DLD1 (cell line): ENCODE data around the gene ERVW-1.

Source experiments
- in situ Hi-C: cut with HindIII; loops from 2 replicates; pipeline ENCODE4 v1.10.0; 2017; ENCODE audit warnings: low sequenced_read_pairs

Gene ERVW-1

GRCh38 chr7:92432299-92432946, 45.3 kb downstream of the ERVW-1 start:
- in situ Hi-C loops: no loop called here

- in situ Hi-C loops: no loop called here
Observed at GRCh38 chr7:92427193-92427592, 50.6 kb downstream of the ERVW-1 start.

DNA sequence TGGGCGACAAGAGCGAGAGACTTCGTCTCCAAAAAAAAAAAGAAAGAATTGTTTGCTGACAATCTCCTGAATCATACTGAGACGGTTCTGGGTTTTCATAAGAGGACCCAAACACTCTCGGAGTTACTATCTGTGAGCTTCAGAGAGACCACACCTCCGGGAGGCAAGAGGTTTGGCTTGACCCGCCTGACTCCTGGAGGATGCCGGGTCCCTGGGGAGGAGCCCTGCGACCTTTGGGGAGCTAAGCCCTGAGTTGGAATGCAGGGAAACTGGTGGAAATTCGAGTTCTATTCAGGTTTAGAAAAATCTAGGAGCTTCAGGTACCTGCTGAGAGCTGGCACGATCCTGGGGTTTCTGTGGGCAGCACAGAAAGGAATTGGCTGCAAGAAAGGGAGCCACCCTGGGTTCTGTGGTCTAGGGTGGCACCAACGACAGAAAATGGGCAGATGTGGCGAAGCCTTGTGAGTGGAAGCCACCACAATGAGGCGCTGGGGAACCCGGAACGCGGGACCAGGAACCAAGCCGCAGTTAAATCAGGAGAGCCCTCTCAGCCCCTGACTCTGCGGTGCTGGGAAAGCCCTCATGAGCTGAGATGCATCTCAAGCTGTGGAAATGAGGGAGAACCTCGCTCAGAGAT, 52.3 kb downstream of the ERVW-1 start:
- in situ Hi-C loops: no loop called here

DNA sequence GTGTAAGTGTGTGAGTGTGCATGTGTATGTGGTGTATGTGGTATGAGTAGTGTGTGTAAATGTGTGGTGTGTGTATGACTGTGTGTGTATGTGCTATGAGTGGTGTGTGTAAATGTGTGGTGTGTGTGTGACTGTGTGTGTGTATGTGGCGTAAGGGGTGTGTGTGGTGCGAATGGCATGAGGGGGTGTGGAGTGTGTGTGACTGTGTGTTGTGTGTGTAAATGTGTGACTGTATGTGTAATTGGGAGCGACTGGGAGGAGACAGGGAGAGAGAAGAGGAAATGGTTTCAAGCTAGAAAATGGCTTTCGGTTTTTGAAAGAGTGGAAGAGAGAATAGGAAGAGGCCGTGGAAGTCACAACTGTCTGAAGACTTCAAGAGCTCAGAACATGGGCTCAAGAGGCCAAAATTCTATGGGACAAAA, 54.0 kb downstream of the ERVW-1 start:
- in situ Hi-C loops: no loop called here

GRCh38 chr7:92422926-92423325, 54.8 kb downstream of the ERVW-1 start:
- in situ Hi-C loops: no loop called here

DNA sequence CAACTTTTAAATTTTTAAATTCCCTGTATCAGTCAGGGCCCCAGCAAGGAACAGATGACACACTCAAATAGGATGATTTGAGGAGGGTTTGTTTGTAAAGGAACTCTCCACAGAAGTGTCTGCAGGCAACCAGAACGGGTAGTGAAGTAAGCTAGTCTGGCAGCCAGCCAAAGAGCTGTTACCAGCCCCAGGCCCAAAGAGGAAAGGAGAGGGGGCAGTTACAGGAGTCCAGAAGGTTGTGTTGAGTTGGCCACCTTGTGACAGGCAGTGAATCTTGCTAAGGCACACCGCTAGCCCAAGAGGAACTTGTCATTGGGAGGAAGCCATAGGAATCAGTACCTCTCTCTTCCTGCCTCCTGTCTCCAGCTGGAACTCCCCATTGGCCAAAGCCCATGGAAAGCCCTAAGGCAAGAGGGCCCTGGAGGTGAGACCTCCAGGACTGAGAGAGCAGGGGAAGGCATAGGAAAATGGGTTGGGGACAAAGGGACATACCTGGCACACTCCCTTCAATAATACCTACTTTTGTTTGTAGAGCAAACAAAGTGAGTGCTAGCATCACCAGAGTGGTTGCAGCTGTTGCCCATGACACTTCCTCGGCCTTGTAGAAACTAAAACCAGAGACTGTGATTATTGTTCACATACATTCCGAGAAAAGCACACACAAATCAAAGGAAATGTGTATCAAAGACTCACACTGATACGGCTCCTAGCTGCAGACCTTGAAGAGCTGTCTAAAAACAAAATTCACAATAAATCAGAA, 55.9 kb downstream of the ERVW-1 start:
- in situ Hi-C loops: no loop called here
